AG08396 (cell line): Measurements from ENCODE around the gene EML4.

Source experiments
- DNase-seq: peaks from one replicate; pipeline ENCODE4 v3.0.0; 2012; ENCODE audit warnings: low spot score, mixed read lengths

EML4 gene

GRCh38 chr2:42196403-42197267 is 27.5 kb downstream of the EML4 start:
- DNase-seq, result peak; percentile 7

- DNase-seq, result no peak
These were observed 28.6 kb downstream of the EML4 start for GRCh38 chr2:42197792-42198191.

- no peak for DNase-seq
These were observed 29.3 kb downstream of the EML4 start for GRCh38 chr2:42198466-42198865.

GRCh38 chr2:42199002-42199401 is 29.8 kb downstream of the EML4 start:
- DNase-seq, result no peak

GRCh38 chr2:42199626-42200025 is 30.5 kb downstream of the EML4 start:
- no peak for DNase-seq

- DNase-seq, result no peak
These were observed 32.0 kb downstream of the EML4 start for GRCh38 chr2:42200926-42201855.

GRCh38 chr2:42202634-42203008 is 33.5 kb downstream of the EML4 start:
- no peak for DNase-seq

GRCh38 chr2:42203792-42204191 is 34.6 kb downstream of the EML4 start:
- no peak for DNase-seq

GRCh38 chr2:42205337-42205736 is 36.2 kb downstream of the EML4 start:
- DNase-seq, result no peak

GRCh38 chr2:42207826-42208225 is 38.7 kb downstream of the EML4 start:
- no peak for DNase-seq

- no peak for DNase-seq
These were observed 41.0 kb downstream of the EML4 start for GRCh38 chr2:42210203-42210602.

GRCh38 chr2:42211291-42211690 is 42.1 kb downstream of the EML4 start:
- DNase-seq, result no peak

- DNase-seq, result no peak
These were observed 45.5 kb downstream of the EML4 start for GRCh38 chr2:42214669-42215068.

GRCh38 chr2:42216694-42217093 is 47.5 kb downstream of the EML4 start:
- DNase-seq, result peak; percentile 27

- DNase-seq, result no peak
These were observed 48.2 kb downstream of the EML4 start for GRCh38 chr2:42217307-42217706.

- DNase-seq, result no peak
These were observed 48.8 kb downstream of the EML4 start for GRCh38 chr2:42217914-42218313.

GRCh38 chr2:42218712-42219111 is 49.6 kb downstream of the EML4 start:
- DNase-seq, result no peak

- DNase-seq, result no peak
These were observed 50.0 kb downstream of the EML4 start for GRCh38 chr2:42219160-42219559.

- no peak for DNase-seq
These were observed 51.4 kb downstream of the EML4 start for GRCh38 chr2:42220566-42220965.

GRCh38 chr2:42223067-42223854 is 54.1 kb downstream of the EML4 start:
- DNase-seq, result no peak

GRCh38 chr2:42223855-42224268 is 54.7 kb downstream of the EML4 start:
- DNase-seq, result no peak

- no peak for DNase-seq
These were observed 55.4 kb downstream of the EML4 start for GRCh38 chr2:42224422-42225067.
